MM.1S (cell line): ENCODE results near the gene WDR76.
A peak's percentile ranks its signal among the peaks of the same experiment; 100 is the strongest.

ENCODE experiments used
- DNase-seq: peaks from one replicate; pipeline ENCODE4 v3.0.0-alpha.2; 2015
- H2AFZ ChIP-seq: fragments of 300-600 bp; sonication (generic); 2 replicates; pipeline ENCODE4 v1.6.0; 2016; ENCODE audit warnings: antibody characterized with exemption, low read length
- H3F3A ChIP-seq: fragments of 300-600 bp; sonication (generic); 2 replicates; pipeline ENCODE4 v1.6.1; 2016; ENCODE audit warnings: mild to moderate bottlenecking, antibody characterized with exemption, low read length, moderate library complexity, mixed read lengths; ENCODE audit not compliant: insufficient read depth
- H3K27ac ChIP-seq: fragments of 300-600 bp; sonication (generic); 2 replicates; pipeline ENCODE4 v1.5.1; 2016; ENCODE audit warnings: mild to moderate bottlenecking, low read length
- H3K27me3 ChIP-seq: fragments of 300-600 bp; sonication (generic); replicated peaks from 2 replicates; pipeline ENCODE4 v1.6.0; 2016; ENCODE audit warnings: low read length; ENCODE audit not compliant: insufficient read depth
- H3K36me3 ChIP-seq: fragments of 300-600 bp; sonication (generic); replicated peaks from 2 replicates; pipeline ENCODE4 v1.6.1; 2016; ENCODE audit warnings: mild to moderate bottlenecking, low read length, mixed read lengths; ENCODE audit not compliant: insufficient read depth
- H3K4me1 ChIP-seq: fragments of 300-600 bp; sonication (generic); 2 replicates; pipeline ENCODE4 v1.6.1; 2016; ENCODE audit warnings: low read length, mixed read lengths
- H3K4me2 ChIP-seq: fragments of 300-600 bp; sonication (generic); 2 replicates; pipeline ENCODE4 v1.6.0; 2016; ENCODE audit warnings: low read depth, low read length
- H3K4me3 ChIP-seq: fragments of 300-600 bp; sonication (generic); 2 replicates; pipeline ENCODE4 v1.5.1; 2016; ENCODE audit warnings: low read length, mixed read lengths
- H3K79me2 ChIP-seq: fragments of 300-600 bp; sonication (generic); 2 replicates; pipeline ENCODE4 v1.6.1; 2016; ENCODE audit warnings: mixed run types, low read length, mixed read lengths
- H3K9ac ChIP-seq: fragments of 300-600 bp; sonication (generic); 2 replicates; pipeline ENCODE4 v1.6.1; 2016; ENCODE audit warnings: low read length, mixed read lengths
- H3K9me2 ChIP-seq: fragments of 300-600 bp; sonication (generic); replicated peaks from 2 replicates; pipeline ENCODE4 v1.6.1; 2016; ENCODE audit warnings: mild to moderate bottlenecking, low read length, mixed read lengths; ENCODE audit not compliant: insufficient read depth
- H3K9me3 ChIP-seq: fragments of 300-600 bp; sonication (generic); replicated peaks from 2 replicates; pipeline ENCODE4 v1.6.1; 2016; ENCODE audit warnings: mild to moderate bottlenecking, low read length, mixed read lengths; ENCODE audit not compliant: insufficient read depth
- H4K20me1 ChIP-seq: fragments of 300-600 bp; sonication (generic); 2 replicates; pipeline ENCODE4 v1.6.1; 2016; ENCODE audit warnings: mild to moderate bottlenecking, low read length, moderate library complexity, mixed read lengths; ENCODE audit not compliant: insufficient read depth
- EZH2 ChIP-seq: fragments of 300-600 bp; sonication (generic); optimal IDR thresholded peaks from 2 replicates; pipeline ENCODE3; 2017; ENCODE audit warnings: low read depth, mild to moderate bottlenecking, antibody characterized with exemption, low read length, mixed read lengths
- EZH2phosphoT487 ChIP-seq: fragments of 300-600 bp; sonication (generic); IDR thresholded peaks from 2 replicates; pipeline ENCODE4 v1.6.1; 2018; ENCODE audit warnings: antibody characterized with exemption, low read length
- TF ChIP-seq, protein P1 (sequence below): fragments of 300-600 bp; sonication (generic); IDR thresholded peaks from 2 replicates; pipeline ENCODE4 v1.5.1; 2016; ENCODE audit warnings: antibody characterized with exemption, low read length, mixed read lengths

WDR76 gene

DNA sequence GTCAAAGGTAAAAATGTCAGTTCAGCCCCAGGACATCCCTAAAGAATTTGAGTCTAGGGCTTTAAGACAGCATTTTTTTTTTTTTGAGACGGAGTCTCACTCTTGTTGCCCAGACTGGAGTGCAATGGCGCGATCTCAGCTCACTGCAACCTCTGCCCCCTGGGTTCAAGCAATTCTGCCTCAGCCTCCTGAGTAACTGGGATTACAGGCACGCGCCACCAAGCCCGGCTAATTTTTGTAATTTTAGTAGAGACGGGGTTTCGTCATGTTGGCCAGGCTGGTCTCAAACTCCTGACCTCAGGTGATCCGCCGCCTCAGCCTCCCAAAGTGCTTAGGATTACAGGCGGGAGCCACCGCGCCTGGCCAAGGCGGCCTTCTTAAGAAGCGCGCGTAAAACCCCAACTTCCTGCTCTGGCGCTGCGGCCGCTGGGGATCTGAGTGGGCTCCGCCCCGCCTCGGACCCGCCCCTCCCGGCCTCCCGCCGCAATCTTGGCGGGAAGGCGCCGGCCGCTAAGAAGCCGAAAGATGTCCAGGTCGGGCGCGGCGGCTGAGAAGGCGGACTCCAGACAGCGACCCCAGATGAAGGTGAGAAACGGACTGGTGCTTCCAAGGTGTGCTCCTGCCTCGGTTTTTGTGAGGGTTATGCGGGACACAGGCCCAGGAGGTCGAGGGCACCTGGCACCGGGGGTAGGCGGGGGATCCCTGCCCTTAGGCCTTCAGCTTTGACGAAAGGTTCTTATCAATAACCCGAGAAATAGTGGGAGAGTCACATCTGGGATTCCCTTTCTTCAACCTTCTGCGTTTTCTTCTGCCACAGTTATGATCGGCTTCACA lies at the start of gene WDR76:
WDR76 (plus strand) TSS at position 495 of the 834 bp plus-strand sequence; CDS start at position 526, 31 bp downstream.
- TF ChIP-seq, protein P1, sequence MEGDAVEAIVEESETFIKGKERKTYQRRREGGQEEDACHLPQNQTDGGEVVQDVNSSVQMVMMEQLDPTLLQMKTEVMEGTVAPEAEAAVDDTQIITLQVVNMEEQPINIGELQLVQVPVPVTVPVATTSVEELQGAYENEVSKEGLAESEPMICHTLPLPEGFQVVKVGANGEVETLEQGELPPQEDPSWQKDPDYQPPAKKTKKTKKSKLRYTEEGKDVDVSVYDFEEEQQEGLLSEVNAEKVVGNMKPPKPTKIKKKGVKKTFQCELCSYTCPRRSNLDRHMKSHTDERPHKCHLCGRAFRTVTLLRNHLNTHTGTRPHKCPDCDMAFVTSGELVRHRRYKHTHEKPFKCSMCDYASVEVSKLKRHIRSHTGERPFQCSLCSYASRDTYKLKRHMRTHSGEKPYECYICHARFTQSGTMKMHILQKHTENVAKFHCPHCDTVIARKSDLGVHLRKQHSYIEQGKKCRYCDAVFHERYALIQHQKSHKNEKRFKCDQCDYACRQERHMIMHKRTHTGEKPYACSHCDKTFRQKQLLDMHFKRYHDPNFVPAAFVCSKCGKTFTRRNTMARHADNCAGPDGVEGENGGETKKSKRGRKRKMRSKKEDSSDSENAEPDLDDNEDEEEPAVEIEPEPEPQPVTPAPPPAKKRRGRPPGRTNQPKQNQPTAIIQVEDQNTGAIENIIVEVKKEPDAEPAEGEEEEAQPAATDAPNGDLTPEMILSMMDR: no peak
- TF ChIP-seq EZH2phosphoT487: no peak
- TF ChIP-seq EZH2: no peak
- Histone ChIP-seq H3K4me1 (peaks cover 7% of the 10 kb centered on the region), H3F3A (peaks cover 6% of the 10 kb centered on the region; the same call in 1 of the 2 replicates), H3K4me2 (peak within 1 kb of the TSS; percentile 85), H3K36me3 (peaks cover 4% of the 10 kb centered on the region; the same call in 1 of the 2 replicates), H3K9me3 (no peaks in the 10 kb centered on the region), H3K27ac (peak within 1 kb of the TSS; percentile 54), H4K20me1 (peaks cover 3% of the 10 kb centered on the region; the same call in 1 of the 2 replicates), H3K4me3 (peak within 1 kb of the TSS; percentile 85), H3K79me2 (peaks cover 74% of the 10 kb centered on the region), H2AFZ (peak within 1 kb of the TSS; percentile 76), H3K9me2 (no peaks in the 10 kb centered on the region), H3K9ac (peak within 1 kb of the TSS; percentile 89), H3K27me3 (no peaks in the 10 kb centered on the region)
- peak; percentile 92 for DNase-seq

DNA sequence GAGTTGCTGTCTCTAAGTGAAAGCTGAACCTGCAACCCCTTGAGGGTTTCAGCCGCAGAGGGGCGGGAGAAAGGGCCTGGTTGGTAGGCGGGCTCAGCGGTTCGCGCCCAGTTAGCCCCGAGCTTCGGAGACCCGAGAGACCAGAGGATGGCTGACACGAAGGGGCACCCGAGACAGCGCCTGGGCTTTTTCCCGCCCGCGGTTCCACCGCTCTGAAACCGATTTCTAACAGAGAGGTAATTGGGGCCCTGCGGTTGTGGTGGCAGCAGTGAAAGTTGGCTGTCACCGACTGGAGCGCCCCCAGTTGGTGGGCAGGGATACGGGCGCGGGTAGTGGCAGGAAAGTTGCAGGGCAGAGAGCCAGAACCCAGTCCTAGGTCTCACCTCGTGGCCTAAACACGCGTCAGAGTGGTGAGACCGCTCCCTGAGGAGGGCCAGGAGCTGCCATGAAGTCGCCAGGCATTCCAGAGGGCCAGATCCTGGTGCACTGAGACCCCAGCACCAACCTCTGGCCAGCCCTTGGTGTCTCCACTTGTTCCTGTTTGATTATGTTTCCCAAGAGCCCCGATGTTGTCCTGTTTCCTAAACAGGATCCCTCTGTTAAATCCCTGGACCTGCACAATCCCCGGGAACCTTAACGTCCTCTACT lies 49.4 kb upstream of the WDR76 start:
- H3K4me3 ChIP-seq: peak overlapping the region; percentile 60
- no peak overlapping the region; the same call in 1 of the 2 replicates for H3K9ac ChIP-seq
- peak overlapping the region; percentile 100 for H3K4me2 ChIP-seq
- H3K9me3 ChIP-seq: no peaks in the 10 kb centered on the region
- no peaks in the 10 kb centered on the region for H3K36me3 ChIP-seq
- DNase-seq: peak; percentile 65
- no peaks in the 10 kb centered on the region; the same call in 1 of the 2 replicates for H4K20me1 ChIP-seq
- H3K79me2 ChIP-seq: no peaks in the 10 kb centered on the region
- no peak overlapping the region for H3K27ac ChIP-seq
- peaks cover 40% of the 10 kb centered on the region for H3K27me3 ChIP-seq
- H2AFZ ChIP-seq: peak overlapping the region; percentile 83
- H3K9me2 ChIP-seq: no peaks in the 10 kb centered on the region
- TF ChIP-seq EZH2phosphoT487: peak; percentile 90; the same call in 1 of the 2 replicates
- TF ChIP-seq, protein P1: peak; percentile 82
- TF ChIP-seq EZH2: no peak
- peaks cover 16% of the 10 kb centered on the region; the same call in 1 of the 2 replicates for H3F3A ChIP-seq
- H3K4me1 ChIP-seq: peaks cover 3% of the 10 kb centered on the region; the same call in 1 of the 2 replicates

DNA sequence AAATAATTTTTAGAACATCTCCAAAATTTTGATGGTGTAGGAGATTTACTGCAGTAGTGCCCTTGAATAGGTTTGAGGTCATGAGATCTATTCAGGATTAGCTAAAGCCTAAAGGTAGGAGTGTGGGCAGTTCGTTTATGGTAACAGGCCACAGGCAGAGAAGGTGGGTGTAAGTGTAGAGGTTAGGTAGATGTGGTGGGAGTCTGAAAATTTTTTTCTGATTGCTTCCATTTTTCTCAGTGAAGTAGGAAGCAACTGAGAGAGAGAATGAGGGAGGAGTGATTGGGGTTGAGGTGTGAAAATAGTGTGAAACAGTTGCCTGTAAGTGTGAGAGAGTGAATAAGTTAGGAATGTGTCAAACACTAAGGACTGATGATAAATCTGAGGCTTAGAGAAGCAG lies 47.8 kb upstream of the WDR76 start:
- H3K4me1 ChIP-seq: peaks cover 3% of the 10 kb centered on the region; the same call in 1 of the 2 replicates
- H4K20me1 ChIP-seq: no peaks in the 10 kb centered on the region; the same call in 1 of the 2 replicates
- H3K79me2 ChIP-seq: no peaks in the 10 kb centered on the region
- no peak overlapping the region for H3K9ac ChIP-seq
- peaks cover 52% of the 10 kb centered on the region for H3K27me3 ChIP-seq
- H3F3A ChIP-seq: peaks cover 16% of the 10 kb centered on the region; the same call in 1 of the 2 replicates
- no peak overlapping the region for H3K4me3 ChIP-seq
- no peak overlapping the region for H2AFZ ChIP-seq
- H3K27ac ChIP-seq: no peak overlapping the region
- no peak overlapping the region for H3K4me2 ChIP-seq
- H3K9me3 ChIP-seq: no peaks in the 10 kb centered on the region
- TF ChIP-seq EZH2: no peak
- H3K9me2 ChIP-seq: no peaks in the 10 kb centered on the region
- no peak for DNase-seq
- no peaks in the 10 kb centered on the region for H3K36me3 ChIP-seq
